SK-N-SH treated with all-trans-retinoic acid at 6 μM for 48 hours (cell line): ENCODE measurements around the gene RAB6A.

Experiments used
- OSR1 ChIP-seq: fragments of 250-450 bp; sonication (Bioruptor Pico); IDR thresholded peaks from 2 replicates; pipeline ENCODE4 v1.8.0; 2022; ENCODE audit warnings: moderate library complexity, mild to moderate bottlenecking, inconsistent platforms
- PATZ1 ChIP-seq: fragments of 250-450 bp; sonication (Bioruptor Pico); IDR thresholded peaks from 2 replicates; pipeline ENCODE4 v1.8.0; 2020; ENCODE audit warnings: mild to moderate bottlenecking, moderate library complexity, borderline replicate concordance
- RARB ChIP-seq: fragments of 250-450 bp; sonication (Bioruptor Pico); IDR thresholded peaks from 2 replicates; pipeline ENCODE4 v1.8.0; 2021; ENCODE audit warnings: mild to moderate bottlenecking, moderate library complexity
- SNAI2 ChIP-seq: fragments of 250-450 bp; sonication (Bioruptor Pico); IDR thresholded peaks from 2 replicates; pipeline ENCODE4 v1.5.0; 2020; ENCODE audit warnings: mild to moderate bottlenecking, moderate library complexity
- TSHZ2 ChIP-seq: fragments of 250-450 bp; sonication (Bioruptor Pico); IDR thresholded peaks from 2 replicates; pipeline ENCODE4 v1.5.0; 2020; ENCODE audit warnings: mild to moderate bottlenecking, moderate library complexity

GRCh38 chr11:73762732-73763131, 1.9 kb upstream of the RAB6A start:
- no peak for TF ChIP-seq PATZ1
- TF ChIP-seq SNAI2 (CRISPR knock-in tag), result no peak
- no peak for TF ChIP-seq RARB
- no peak for TF ChIP-seq TSHZ2 (CRISPR knock-in tag)
- TF ChIP-seq OSR1 (CRISPR knock-in tag), result no peak
